GM13977 (cell line): Measurements from ENCODE around the gene NCAPG2.

Source experiments
- DNase-seq: peaks from one replicate; pipeline ENCODE4 v3.0.0; 2012; ENCODE audit warnings: low spot score
- in situ Hi-C: fragments of 300-500 bp; cut with MboI; formaldehyde crosslinking; loops from one replicate; pipeline ENCODE4 v1.12.0; 2022; ENCODE audit warnings: low sequenced_read_pairs, low pct_unique_long_range_greater_than_20kb, mixed read lengths, inconsistent platforms; ENCODE audit not compliant: unreplicated experiment
- TF ChIP-seq, protein P1 (sequence below): IDR thresholded peaks from 2 replicates; pipeline ENCODE4 v1.5.1; 2012; ENCODE audit warnings: mild to moderate bottlenecking, control low read depth; ENCODE audit not compliant: insufficient read depth; ENCODE audit errors: extremely low read depth, missing control alignments

The NCAPG2 gene

DNA sequence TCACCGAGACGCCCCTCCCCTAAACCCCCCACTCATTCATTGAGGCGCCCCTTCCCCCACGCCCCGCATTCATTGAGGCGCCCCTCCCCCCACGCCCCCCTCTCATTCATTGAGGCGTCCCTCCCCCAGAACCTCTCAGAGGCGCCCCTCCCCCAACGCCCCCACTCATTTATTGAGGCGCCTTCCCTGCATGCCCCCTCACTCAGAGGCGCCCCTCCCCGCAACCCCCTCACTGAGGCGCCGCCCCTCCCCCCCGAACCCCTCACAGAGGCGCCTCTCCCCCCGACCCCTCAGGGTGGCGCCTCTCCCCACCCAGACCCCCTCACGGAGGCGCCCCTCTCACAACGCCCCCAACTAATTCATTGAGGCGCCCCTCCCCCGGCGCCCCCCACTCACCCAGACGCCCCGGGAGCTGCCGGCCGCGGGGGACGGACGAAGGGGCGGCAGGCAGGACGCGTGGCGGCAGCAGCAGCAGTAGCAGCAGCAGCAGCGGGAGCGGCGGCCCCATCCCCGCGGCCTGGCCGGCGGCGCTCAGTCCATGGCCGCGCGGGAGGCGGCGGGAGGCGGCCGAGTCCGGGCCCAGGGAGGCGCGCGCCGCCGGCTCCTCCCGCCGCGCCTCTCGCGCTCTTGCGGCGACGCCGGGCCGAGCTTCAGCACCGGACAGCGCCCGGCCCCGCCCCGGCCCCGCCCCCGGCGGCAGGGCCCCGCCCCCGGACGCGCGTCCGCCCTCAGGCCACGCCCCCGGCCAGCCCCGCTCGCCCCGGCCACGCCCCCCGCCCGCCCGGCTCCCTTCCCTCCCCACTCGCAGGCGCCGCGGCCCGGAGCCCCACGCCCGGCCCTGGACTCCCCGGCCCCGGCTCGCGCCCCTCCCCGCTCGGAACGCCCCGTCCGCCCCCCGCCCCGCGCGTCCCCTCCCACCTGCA is 117.2 kb downstream of the NCAPG2 start, which contains the start of gene PTPRN2:
PTPRN2 (minus strand) TSS at position 662 of the 923 bp plus-strand sequence.
- in situ Hi-C loops: no loop called here
- TF ChIP-seq, protein P1, sequence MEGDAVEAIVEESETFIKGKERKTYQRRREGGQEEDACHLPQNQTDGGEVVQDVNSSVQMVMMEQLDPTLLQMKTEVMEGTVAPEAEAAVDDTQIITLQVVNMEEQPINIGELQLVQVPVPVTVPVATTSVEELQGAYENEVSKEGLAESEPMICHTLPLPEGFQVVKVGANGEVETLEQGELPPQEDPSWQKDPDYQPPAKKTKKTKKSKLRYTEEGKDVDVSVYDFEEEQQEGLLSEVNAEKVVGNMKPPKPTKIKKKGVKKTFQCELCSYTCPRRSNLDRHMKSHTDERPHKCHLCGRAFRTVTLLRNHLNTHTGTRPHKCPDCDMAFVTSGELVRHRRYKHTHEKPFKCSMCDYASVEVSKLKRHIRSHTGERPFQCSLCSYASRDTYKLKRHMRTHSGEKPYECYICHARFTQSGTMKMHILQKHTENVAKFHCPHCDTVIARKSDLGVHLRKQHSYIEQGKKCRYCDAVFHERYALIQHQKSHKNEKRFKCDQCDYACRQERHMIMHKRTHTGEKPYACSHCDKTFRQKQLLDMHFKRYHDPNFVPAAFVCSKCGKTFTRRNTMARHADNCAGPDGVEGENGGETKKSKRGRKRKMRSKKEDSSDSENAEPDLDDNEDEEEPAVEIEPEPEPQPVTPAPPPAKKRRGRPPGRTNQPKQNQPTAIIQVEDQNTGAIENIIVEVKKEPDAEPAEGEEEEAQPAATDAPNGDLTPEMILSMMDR: no peak
- DNase-seq: peak; percentile 86

DNA sequence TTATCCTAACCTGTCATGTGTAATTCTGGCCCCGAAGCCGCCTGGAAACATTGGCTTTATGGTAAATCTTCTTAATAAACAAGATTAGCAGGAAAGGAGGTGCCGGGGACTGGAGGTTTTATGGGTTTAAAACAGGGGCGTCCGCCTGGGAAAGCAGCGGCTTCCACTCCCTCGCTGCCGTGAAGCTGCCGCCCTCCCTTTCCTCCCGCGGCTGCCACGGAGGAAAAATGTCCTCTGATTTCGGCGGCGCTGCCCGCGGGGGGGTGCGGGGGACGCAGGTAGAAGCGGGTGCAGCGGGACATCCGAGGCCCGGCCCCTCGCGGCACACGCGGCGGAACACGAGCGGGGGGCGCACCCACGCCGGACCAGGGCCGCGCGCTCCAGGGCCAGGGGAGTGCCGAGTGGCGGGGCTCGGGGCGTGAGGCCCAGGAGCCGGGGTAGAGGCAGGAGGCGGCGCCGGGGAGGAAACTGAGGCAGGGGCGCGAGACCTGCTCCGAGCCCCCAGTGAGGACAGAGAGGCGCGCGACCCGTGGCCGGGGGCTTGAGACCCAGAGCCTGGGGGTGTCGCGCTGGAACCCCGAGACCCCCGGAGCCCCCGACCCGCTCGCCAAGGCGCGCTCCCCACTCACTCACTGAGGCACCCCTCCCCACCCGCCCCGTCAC is 118.0 kb downstream of the NCAPG2 start:
- in situ Hi-C loops: no loop called here
- TF ChIP-seq, protein P1: no peak
- DNase-seq: no peak

DNA sequence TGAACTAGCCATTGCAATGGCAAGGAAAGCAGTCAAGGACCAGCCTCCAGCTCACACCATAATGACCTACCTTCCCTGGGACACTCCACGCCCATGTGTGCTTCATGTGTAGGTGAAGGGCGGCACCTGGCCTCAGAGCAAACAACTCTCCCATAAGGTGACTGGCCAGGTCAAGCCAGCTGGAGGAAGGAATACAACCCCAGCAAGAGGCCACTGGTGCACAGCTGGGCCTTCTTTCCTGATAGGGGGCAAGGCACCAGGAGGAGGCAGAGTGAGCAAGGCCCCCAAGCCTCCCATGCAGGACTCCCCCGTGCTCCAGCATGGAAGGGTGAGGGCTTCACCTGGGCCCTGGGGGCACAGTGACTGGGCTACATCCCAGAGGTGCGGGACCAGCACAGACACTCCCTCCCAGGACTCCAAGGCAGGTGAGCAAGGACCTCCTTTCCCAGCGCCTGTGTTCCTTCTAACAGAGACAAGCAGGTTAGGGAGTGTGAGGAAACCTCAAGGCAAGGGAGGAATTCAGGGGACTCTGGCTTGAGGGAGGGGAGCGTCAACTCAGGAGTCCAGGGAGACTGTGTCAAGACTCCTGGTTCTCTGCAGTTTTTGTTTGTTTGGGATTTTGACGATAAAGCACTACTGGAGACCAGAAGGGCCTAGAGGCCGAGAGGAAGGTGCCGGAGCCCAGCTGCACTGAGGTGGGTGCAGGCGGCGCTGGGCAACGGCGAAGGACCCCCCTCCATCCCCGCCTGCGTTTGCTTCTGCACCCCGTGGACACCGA is 118.7 kb downstream of the NCAPG2 start:
- TF ChIP-seq, protein P1: no peak
- no peak for DNase-seq
- in situ Hi-C loops: no loop called here

DNA sequence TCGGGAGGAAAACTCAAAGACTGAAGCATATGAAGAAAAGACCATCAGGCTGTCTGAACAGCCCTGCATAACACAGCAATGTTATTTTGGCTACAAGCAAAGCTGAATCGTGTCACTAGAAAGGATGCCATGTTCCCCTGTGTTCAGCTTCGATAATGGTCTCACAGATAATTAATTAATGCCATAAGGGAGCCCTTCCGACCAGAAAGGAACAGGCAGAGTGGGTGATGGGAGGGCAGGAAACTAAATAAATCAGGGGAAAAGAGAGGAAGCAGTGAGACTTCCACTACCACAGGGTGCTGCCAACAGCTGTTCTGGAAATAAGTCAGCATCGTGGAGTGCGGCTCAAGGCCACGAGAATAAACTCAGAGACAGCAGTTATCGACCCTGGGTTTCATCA is 120.2 kb downstream of the NCAPG2 start:
- in situ Hi-C loops: no loop called here
- TF ChIP-seq, protein P1: no peak
- no peak for DNase-seq

DNA sequence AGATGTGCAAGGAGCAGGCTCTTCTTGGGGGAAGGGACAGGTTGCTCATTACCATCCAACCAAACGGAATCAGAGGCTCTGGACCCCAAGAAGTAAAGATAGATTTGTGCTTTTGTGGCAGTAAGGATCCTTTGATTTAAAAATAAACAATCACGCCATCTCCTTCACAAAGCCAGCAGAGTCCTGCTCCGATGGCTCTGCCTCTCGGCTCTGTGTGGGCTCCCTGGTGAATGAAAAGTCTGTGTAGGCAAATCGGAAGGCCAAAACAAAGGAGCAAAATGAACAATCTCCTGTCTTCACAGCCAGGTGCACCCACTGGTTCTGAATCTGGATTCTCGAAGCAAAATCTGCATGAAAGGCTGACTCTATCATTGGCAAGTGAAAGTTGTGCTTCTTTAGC is 120.8 kb downstream of the NCAPG2 start:
- no peak for DNase-seq
- in situ Hi-C loops: no loop called here
- TF ChIP-seq, protein P1: no peak

DNA sequence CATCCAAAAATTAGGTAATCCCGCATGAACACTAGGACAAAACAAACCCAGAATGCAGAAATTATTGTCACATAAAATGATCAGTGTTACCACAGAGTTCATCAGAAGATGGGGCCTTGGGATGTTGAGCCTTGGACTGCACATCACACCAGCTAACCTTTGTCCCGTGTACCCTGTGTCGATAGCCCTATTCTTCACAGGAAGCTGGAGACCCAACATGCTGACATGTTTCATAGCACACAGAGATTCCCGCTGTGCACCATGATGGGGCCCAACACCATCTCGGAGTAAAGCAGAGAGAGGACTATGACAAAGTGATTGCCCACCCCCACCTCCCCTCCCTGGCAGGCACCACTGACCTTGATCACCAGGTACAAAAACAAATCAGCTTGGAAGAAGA is 121.5 kb downstream of the NCAPG2 start:
- DNase-seq: no peak
- in situ Hi-C loops: no loop called here

More for the DNA sequence above, 121.5 kb downstream of the NCAPG2 start:
- TF ChIP-seq, protein P1: no peak
